DMS79 (cell line): ENCODE data around the gene SLC27A3.
A peak's percentile ranks its signal among the peaks of the same experiment; 100 is the strongest.
"Not testable (repeated sequence)": the region's sequence is repeated elsewhere in the genome, so short reads cannot be mapped to it uniquely, and the experiment has no call there.

Source experiments
- DNase-seq: peaks from one replicate; lab custom pipeline; 2025; lab: John Stamatoyannopoulos, UW

SLC27A3 gene

GRCh38 chr1:153780551-153780950 lies 5.3 kb downstream of the SLC27A3 start:
- no peak for DNase-seq

DNA sequence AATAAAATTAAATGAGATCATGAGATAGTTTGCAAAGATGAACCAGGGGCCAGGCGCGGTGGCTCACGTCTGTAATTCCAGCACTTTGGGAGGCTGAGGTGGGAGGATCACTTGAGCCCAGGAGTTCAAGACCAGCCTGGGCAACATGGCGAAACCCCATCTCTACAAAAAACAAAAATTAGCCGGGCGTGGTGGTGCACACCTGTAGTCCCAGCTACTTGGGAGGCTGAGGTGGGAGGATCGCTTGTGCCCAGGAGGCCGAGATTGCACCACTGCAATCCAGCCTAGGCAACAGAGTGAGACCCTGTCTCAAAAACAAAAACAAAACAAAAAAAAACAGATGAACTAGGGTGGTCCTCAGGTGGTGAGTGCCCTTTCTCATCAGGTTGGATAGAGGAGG lies 7.4 kb downstream of the SLC27A3 start:
- not testable (repeated sequence) for DNase-seq

GRCh38 chr1:153783233-153784190 lies 8.3 kb downstream of the SLC27A3 start:
- DNase-seq: peak; percentile 66

DNA sequence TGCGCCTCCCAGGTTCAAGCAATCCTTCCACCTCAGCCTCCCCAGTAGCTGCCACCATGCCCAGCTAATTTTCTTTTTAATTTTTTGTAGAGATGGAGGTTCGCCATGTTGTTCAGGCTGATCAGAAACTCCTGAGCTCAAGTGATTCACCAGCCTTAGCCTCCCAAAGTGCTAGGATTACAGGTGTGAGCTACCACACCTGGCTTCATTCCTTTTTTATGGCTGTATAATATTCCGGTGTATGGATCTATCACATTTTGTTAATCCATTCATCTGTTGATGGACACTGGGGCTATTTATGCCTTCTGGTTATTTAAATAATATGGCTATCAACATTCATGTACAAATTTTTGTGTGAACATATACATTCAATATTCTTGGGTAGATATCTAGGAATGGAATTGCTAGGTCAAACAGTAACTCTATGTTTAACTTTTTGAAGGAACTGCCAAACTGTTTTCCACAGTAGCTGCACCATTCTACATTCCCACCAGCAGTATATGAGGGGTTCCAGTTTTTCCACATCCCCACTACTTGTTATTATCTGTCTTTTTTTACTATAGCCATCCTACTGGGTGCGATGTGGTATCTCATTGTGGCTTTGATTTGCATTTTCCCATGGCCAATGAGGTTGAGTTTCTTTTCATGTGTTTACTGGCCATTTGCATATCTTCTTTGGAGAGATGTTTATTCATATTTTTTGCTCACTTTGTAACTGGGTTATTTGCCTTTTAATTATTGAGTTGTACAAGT lies 11.0 kb downstream of the SLC27A3 start:
- no peak for DNase-seq

GRCh38 chr1:153789478-153790034 lies 14.3 kb downstream of the SLC27A3 start:
- DNase-seq: no peak

DNA sequence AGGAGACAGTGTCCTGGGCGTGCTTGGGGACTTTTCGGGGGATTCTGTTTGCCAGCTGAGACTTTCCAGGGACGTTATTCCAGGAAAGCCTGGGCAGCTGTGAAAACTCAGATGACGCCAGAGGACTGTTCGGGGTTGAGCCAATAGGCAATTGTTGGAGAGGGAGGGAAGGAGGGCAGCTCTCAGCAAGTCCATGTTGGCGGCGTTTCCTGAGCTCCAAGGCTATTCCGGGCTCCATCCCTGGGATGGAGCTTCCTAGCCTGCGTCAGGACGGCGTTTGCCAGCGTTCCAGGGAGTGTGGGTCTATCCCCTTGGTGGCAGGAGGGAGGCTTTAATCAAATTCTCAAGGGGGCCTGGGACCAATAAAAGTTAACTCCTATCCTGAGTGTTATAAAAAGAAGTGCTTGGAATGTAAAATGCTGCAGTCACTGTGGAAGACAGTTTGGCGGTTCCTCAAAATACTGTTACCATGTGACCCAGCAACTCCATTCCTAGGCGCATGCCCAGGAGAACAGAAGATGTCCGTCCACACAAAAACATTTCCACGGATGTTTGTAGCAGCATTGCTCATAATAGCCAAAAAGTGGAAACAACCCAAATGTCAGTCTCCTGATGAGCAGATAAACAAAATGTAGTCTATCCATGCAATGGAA lies 15.2 kb downstream of the SLC27A3 start:
- no peak for DNase-seq

DNA sequence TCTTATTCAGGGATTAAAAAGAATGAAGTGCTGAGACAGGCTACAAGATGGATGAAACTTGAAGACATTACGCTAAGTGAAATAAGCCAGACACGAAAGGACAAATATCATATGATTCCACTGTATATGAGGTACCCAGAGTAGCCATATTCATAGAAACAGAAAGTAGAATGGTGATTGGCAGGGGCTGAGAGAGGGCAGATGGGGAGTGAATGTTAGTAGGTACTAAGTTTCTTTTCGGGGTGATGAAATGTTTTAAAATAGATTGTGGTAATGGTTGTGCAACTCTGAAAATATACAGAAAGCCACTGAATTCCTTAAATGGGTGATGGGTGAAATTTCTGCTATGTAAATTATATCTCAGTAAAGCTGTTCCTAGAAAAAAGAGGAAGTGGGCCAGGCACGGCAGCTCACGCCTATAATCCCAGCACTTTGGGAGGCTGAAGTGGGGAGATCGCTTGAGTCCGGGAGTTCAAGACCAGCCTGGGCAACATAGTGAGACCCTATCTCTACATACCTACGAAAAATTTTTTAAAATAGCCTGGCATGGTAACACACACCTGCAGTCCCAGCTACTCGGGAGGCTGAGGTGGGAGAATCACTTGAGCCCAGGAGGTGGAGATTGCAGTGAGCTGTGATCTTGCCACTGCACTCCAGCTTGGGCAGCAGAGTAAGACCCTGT lies 15.9 kb downstream of the SLC27A3 start:
- DNase-seq: no peak

GRCh38 chr1:153791648-153792253 lies 16.5 kb downstream of the SLC27A3 start:
- DNase-seq: no peak

DNA sequence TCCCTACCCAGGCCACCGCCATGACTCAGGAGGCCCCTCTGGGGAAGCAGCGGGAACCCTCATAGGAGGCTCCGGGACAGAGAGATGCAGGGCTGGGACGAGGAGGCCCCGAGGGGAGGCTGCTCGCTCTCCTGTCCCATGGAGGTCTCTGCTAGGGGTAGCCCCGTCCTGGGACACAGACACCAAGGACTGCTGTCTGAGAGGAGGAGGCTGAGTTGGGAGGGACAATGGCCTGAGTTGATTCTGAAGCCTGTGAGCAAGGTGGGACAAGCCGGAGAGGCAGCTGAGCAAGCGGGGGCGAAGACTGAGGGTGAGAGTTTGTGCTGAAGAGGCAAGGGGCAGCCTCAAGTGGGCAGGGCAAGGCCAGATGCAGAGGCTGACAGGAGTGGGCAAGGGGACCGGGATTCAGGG lies 17.4 kb downstream of the SLC27A3 start:
- DNase-seq: no peak

DNA sequence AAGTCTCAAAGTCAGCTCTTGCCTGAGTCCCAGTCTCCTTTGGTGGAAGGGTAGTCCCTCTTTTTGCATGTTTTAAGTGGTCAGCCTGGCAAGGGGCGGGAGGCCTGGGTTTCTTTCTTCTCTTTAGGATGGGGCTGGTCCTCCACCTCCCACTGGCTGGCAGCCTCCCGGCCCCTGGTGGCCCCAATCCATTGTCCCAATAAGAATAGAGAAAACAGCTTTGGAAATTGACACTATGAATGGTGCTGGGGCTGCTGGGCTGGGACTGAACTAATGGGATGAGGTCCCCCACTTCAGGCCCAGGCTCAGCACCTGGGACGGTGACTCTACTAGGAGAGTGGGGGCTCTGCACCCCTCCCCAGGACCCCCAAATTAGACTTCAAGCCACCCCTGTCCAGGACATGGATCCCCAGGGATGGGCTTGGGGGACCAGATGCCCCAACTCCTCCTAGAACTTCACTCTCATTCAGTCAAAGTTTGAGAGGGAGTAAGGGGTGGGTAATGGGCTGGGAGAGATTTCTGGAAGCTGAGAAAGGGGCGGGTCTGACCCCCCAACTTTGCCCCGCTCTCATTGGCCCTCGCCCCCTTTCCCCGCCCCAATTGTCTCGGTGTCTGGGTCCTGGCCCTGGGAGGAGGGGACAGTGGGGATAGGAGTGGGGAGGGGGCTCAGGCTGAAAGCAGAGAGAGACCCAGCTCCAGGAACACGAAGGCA lies 18.2 kb downstream of the SLC27A3 start:
- DNase-seq: no peak

DNA sequence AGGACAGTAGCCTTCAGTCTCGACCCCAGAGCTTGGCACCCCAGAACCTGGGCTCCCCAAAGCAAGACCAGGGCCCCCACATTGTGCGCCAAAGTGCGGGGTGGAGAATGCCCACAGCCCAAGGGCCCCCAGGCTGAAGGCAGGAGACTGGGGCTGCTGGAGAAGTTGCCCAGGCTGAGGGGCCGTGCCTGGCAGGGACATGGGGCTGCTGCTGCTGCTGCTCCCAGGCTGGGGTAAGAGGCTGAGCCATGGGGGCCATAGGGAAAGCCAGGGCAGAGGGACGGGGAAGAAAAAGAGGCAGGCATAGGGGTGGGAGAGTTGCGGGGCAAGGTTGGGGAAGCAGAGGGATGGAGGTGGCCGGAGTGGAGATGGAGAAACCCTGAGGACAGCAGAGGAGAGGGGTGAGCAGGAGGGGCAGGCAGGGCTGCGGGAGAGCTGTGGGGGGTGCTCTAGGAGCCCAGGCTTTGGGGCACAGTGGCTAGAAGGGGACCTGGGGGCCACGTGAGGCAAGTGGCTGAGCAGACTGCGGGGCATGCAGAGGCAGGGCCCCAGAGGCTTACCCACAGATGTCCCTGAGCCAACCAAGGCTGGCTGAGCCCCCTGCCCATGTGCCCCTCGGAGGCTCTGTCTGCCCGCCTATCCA lies 18.9 kb downstream of the SLC27A3 start:
- DNase-seq: no peak

GRCh38 chr1:153794624-153795329 lies 19.6 kb downstream of the SLC27A3 start:
- DNase-seq: no peak

DNA sequence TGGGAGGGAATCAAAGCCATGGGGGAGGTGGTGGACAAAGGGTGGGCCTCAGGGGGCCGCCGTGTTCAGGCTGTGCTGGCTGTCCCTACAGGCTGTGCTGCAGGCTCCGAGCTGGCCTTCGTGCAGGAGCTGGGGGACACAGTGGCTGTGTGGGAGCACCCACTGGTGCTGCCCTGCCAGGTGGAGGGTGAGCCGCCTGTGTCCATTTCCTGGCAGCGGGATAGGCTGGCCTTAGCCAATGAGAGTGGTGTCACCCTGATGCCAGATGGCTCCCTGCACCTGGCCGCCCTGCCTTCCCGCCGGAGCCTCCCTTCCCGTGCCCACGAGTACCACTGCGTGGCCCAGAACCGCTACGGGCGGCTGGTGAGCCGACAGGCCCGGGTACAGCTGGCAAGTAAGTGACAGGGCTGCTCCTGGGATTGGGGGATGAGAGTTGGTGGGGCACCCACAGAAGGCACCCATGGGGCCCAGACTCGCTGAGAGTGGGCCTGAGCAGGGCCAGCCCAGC lies 20.2 kb downstream of the SLC27A3 start:
- no peak for DNase-seq

GRCh38 chr1:153795934-153796785 lies 21.0 kb downstream of the SLC27A3 start:
- no peak for DNase-seq

- DNase-seq: peak; percentile 38
Observed at GRCh38 chr1:153796786-153797659, 21.8 kb downstream of the SLC27A3 start.

GRCh38 chr1:153798468-153798780 lies 23.2 kb downstream of the SLC27A3 start:
- DNase-seq: no peak

- DNase-seq: no peak
Observed at GRCh38 chr1:153799016-153799415, 23.8 kb downstream of the SLC27A3 start.
